HepG2 (cell line): ENCODE results near the gene MUSK. TPM values are rescaled to one million over a fixed set of nuclear protein-coding genes. Genes with fewer than 3 reads are reported as not detected.
A peak's percentile ranks its signal among the peaks of the same experiment; 100 is the strongest.

Experiments
- ATAC-seq: fragments of 200-7000 bp; cut with Tn5 transposase; 3 replicates; pipeline ENCODE4 v1.9.1; 2020; ENCODE audit warnings: mild to moderate bottlenecking, moderate library complexity
- BruUV-seq: library from RNA; stranded (reverse); fragments of 400-500 nt; replicated peaks from 2 replicates; lab custom pipeline; 2021; lab: Mats Ljungman, UMichigan
- CTCF ChIA-PET: fragments of 300-600 bp; formaldehyde crosslinking; extraction: SDS; loops from one replicate; lab custom pipeline; 2021; ENCODE audit warnings: low total read pairs, inconsistent platforms, low intra/inter-chr PET ratio; lab: Yijun Ruan, JAX
- POLR2A ChIA-PET: fragments of 350-600 bp; sonication (Branson Sonifier 250); formaldehyde crosslinking; loops from one replicate; lab custom pipeline; 2020; ENCODE audit warnings: antibody characterized with exemption, inconsistent platforms; lab: Yijun Ruan, JAX
- DNase-seq: peaks from one replicate; pipeline ENCODE4 v3.0.0-alpha.2; 2015; ENCODE audit warnings: low spot score
- FAIRE-seq: peaks from 3 replicates; lab custom pipeline; 2011; peaks lifted over from hg19 to GRCh38; lab: Jason Lieb, UNC
- H2AFZ ChIP-seq: one replicate; pipeline ENCODE4 v1.6.1; 2011; ENCODE audit warnings: low read length, inconsistent platforms
- H3K27ac ChIP-seq: fragments of 300-600 bp; 3 replicates; pipeline ENCODE4 v1.8.0; 2011; ENCODE audit warnings: mixed run types, mild to moderate bottlenecking, mixed read lengths, low read length, inconsistent platforms; ENCODE audit not compliant: insufficient read depth; ENCODE audit errors: extremely low read length
- H3K27me3 ChIP-seq, 2 experiments: fragments of 200-600 bp in 1 of 2; 2 replicates in 1 of 2; 3 replicates in 1 of 2; pipeline versions ENCODE4 v1.6.0 to v1.8.0; 2011; ENCODE audit warnings: low read length in 2 of 2, mild to moderate bottlenecking in 2 of 2, moderate library complexity in 2 of 2, inconsistent platforms in 1 of 2; ENCODE audit not compliant: insufficient read depth in 2 of 2, control insufficient read depth in 1 of 2
- H3K36me3 ChIP-seq, 2 experiments: fragments of 200-600 bp in 1 of 2; replicated peaks in 1 of 2; 2 replicates in 1 of 2; 3 replicates in 1 of 2; pipeline versions ENCODE4 v1.5.1 to v1.8.0; 2011; ENCODE audit warnings: low read length in 2 of 2, inconsistent platforms in 1 of 2; ENCODE audit not compliant: insufficient read depth in 2 of 2, control insufficient read depth in 1 of 2
- H3K4me1 ChIP-seq: 2 replicates; pipeline ENCODE4 v1.5.1; 2012; ENCODE audit warnings: low read length, inconsistent platforms; ENCODE audit not compliant: insufficient read depth
- H3K4me2 ChIP-seq: 2 replicates; pipeline ENCODE4 v1.6.0; 2011; ENCODE audit warnings: low read depth, low read length, inconsistent platforms
- H3K4me3 ChIP-seq, 3 experiments: fragments of 200-600 bp in 1 of 3; sonication (generic), shearing (Covaris generic) in 1 of 3; replicated peaks in 1 of 3; 2 replicates each; pipeline ENCODE4 v1.5.1; 2011 to 2016; ENCODE audit warnings: low read length in 3 of 3, inconsistent platforms in 2 of 3, low read depth in 2 of 3, mild to moderate bottlenecking in 2 of 3, control low read depth in 1 of 3, mixed read lengths in 1 of 3; ENCODE audit not compliant: insufficient read depth in 1 of 3
- H3K79me2 ChIP-seq: one replicate; pipeline ENCODE4 v1.6.1; 2011; ENCODE audit warnings: low read length, inconsistent platforms; ENCODE audit not compliant: insufficient read depth
- H3K9ac ChIP-seq: 2 replicates; pipeline ENCODE4 v1.6.0; 2011; ENCODE audit warnings: mild to moderate bottlenecking, low read depth, low read length, inconsistent platforms; ENCODE audit not compliant: insufficient read depth
- H3K9me3 ChIP-seq: 2 replicates; pipeline ENCODE4 v1.5.1; 2012; ENCODE audit warnings: mild to moderate bottlenecking, low read length
- H4K20me1 ChIP-seq: 2 replicates; pipeline ENCODE4 v1.6.0; 2011; ENCODE audit warnings: inconsistent platforms, mild to moderate bottlenecking, low read length, moderate library complexity; ENCODE audit not compliant: insufficient read depth
- EEA1 ChIP-seq: sonication (generic); formaldehyde crosslinking; IDR thresholded peaks from 2 replicates; pipeline ENCODE4 v1.5.1; 2020; ENCODE audit warnings: mild to moderate bottlenecking, missing genetic modification reagents, borderline replicate concordance
- FLYWCH1 ChIP-seq: sonication (generic); formaldehyde crosslinking; IDR thresholded peaks from 2 replicates; pipeline ENCODE4 v1.8.1; 2023; ENCODE audit warnings: mild to moderate bottlenecking, missing genetic modification reagents
- FOXO1 ChIP-seq: sonication (generic); formaldehyde crosslinking; IDR thresholded peaks from 2 replicates; pipeline ENCODE4 v1.4.0; 2020; ENCODE audit warnings: missing genetic modification reagents
- FOXP4 ChIP-seq: sonication (generic); formaldehyde crosslinking; IDR thresholded peaks from 2 replicates; pipeline ENCODE4 v1.4.0; 2020; ENCODE audit warnings: missing genetic modification reagents
- HNRNPK ChIP-seq: fragments of 200-400 bp; formaldehyde crosslinking; IDR thresholded peaks from 2 replicates; pipeline ENCODE4 v1.6.1; 2018; ENCODE audit warnings: low read length, low read depth, moderate library complexity, mild to moderate bottlenecking; ENCODE audit not compliant: poor library complexity, severe bottlenecking
- LBX2 ChIP-seq: sonication (generic); formaldehyde crosslinking; IDR thresholded peaks from 2 replicates; pipeline ENCODE4 v1.5.0; 2020; ENCODE audit warnings: missing genetic modification reagents, mild to moderate bottlenecking, borderline replicate concordance
- MAFF ChIP-seq: IDR thresholded peaks from 2 replicates; pipeline ENCODE4 v1.6.1; 2011; ENCODE audit warnings: low read depth, low read length, improper control_type of control experiment
- MAFK ChIP-seq, 2 experiments: IDR thresholded peaks in 1 of 2; conservative IDR thresholded peaks in 1 of 2; 2 replicates each; pipeline ENCODE4 v1.6.1; 2011; ENCODE audit warnings: improper control_type of control experiment in 2 of 2, low read length in 2 of 2
- MED13 ChIP-seq: sonication (generic); formaldehyde crosslinking; IDR thresholded peaks from 2 replicates; pipeline ENCODE4 v1.5.0; 2020; ENCODE audit warnings: missing genetic modification reagents
- TMF1 ChIP-seq: sonication (generic); formaldehyde crosslinking; IDR thresholded peaks from 2 replicates; pipeline ENCODE4 v1.8.1; 2022; ENCODE audit warnings: low read depth, missing genetic modification reagents
- YEATS2 ChIP-seq: sonication (generic); formaldehyde crosslinking; IDR thresholded peaks from 2 replicates; pipeline ENCODE4 v1.4.0; 2020; ENCODE audit warnings: missing genetic modification reagents, borderline replicate concordance
- ZFY ChIP-seq: sonication (generic); formaldehyde crosslinking; IDR thresholded peaks from 2 replicates; pipeline ENCODE4 v1.4.0; 2020; ENCODE audit warnings: missing genetic modification reagents
- ZKSCAN8 ChIP-seq: IDR thresholded peaks from 2 replicates; pipeline ENCODE4 v1.6.1; 2016; ENCODE audit warnings: borderline replicate concordance, missing genetic modification reagents, missing compliant biosample characterization
- ZNF121 ChIP-seq: sonication (generic); formaldehyde crosslinking; IDR thresholded peaks from 2 replicates; pipeline ENCODE4 v1.5.0; 2020; ENCODE audit warnings: mild to moderate bottlenecking, missing genetic modification reagents
- ZNF235 ChIP-seq: sonication (generic); formaldehyde crosslinking; IDR thresholded peaks from 2 replicates; pipeline ENCODE4 v1.8.1; 2023; ENCODE audit warnings: mild to moderate bottlenecking, missing genetic modification reagents, borderline replicate concordance
- ZNF33B ChIP-seq: sonication (generic); formaldehyde crosslinking; IDR thresholded peaks from 2 replicates; pipeline ENCODE4 v1.5.1; 2020; ENCODE audit warnings: mild to moderate bottlenecking, missing genetic modification reagents
- ZNF749 ChIP-seq: sonication (generic); formaldehyde crosslinking; IDR thresholded peaks from 2 replicates; pipeline ENCODE4 v1.8.0; 2022; ENCODE audit warnings: mild to moderate bottlenecking, missing genetic modification reagents, moderate library complexity, borderline replicate concordance
- ZSCAN12 ChIP-seq: sonication (generic); formaldehyde crosslinking; IDR thresholded peaks from 2 replicates; pipeline ENCODE4 v1.9.0; 2021; ENCODE audit warnings: mild to moderate bottlenecking, missing genetic modification reagents
- ZSCAN29 ChIP-seq: sonication (generic); formaldehyde crosslinking; conservative IDR thresholded peaks from 2 replicates; pipeline ENCODE4 v1.4.0; 2020; ENCODE audit warnings: mild to moderate bottlenecking, missing genetic modification reagents
- ZSCAN9 ChIP-seq: IDR thresholded peaks from 2 replicates; pipeline ENCODE4 v1.6.1; 2016; ENCODE audit warnings: borderline replicate concordance
- WGBS: methylation state at CpG from one replicate; pipeline ENCODE4 v1.1.6; 2017; ENCODE audit warnings: low lambda C conversion rate; 5-methylcytosine and 5-hydroxymethylcytosine counted together
- in situ Hi-C: cut with HindIII; loops from 2 replicates; pipeline ENCODE4 v1.10.0; 2017; ENCODE audit warnings: low pct_unique_long_range_greater_than_20kb; ENCODE audit not compliant: extremely low pct_ligation_motif_present
- intact Hi-C: fragments of 100-400 bp; cut with micrococcal nuclease; formaldehyde crosslinking; loops from one replicate; pipeline ENCODE4 v1.10.0; 2022; ENCODE audit not compliant: unreplicated experiment
- polyA plus RNA-seq, 8 experiments: library from polyadenylated mRNA; depleted of rRNA in 3 of 8; stranded (reverse) in 7 of 8; unstranded in 1 of 8; fragments of >200 nt; fragmentation: Illumina TruSeq in 4 of 8; extraction: Trizol in 4 of 8; gene quantifications; 2 replicates each; pipeline versions ENCODE4 v1.2.1 to v1.2.3, GENCODE V29; 2011 to 2016; ENCODE audit warnings: low read depth in 4 of 8, missing spikeins in 1 of 8, mixed read lengths in 1 of 8; ENCODE audit not compliant: insufficient read depth in 1 of 8
- total RNA-seq, 5 experiments: library from RNA; depleted of rRNA; stranded (reverse); fragments of >200 nt; fragmentation: Illumina TruSeq; extraction: Trizol; gene quantifications; 2 replicates each; pipeline ENCODE4 v1.2.3, GENCODE V29; 2016; ENCODE audit warnings: low read depth in 1 of 5

Gene MUSK
- total and polyA plus RNA-seq, 2 of the 13 experiments (the other 11 are each of a cell fraction or from before 2014, with no cell fraction given) = not detected

- CTCF ChIA-PET = no interaction called here
Measured at GRCh38 chr9:110801426-110801825, 132.8 kb downstream of the MUSK start.

GRCh38 chr9:110802416-110803035, 133.9 kb downstream of the MUSK start:
- H3K9me3 ChIP-seq = no peaks in the 10 kb centered on the region
- no peak overlapping the region for H3K4me3 ChIP-seq
- FAIRE-seq = no peak
- H3K4me2 ChIP-seq = no peak overlapping the region
- H3K27me3 ChIP-seq = no peaks in the 10 kb centered on the region
- H3K27ac ChIP-seq = no peak overlapping the region
- DNase-seq = no peak
- ATAC-seq = no peak
- in situ Hi-C loops (no loop called here), intact Hi-C loops (no loop called here)
- H3K4me1 ChIP-seq = no peaks in the 10 kb centered on the region
- H4K20me1 ChIP-seq = no peaks in the 10 kb centered on the region
- H2AFZ ChIP-seq = no peak overlapping the region
- BruUV-seq = no TSS peak
- H3K9ac ChIP-seq = no peak overlapping the region
- no peaks in the 10 kb centered on the region for H3K36me3 ChIP-seq
- POLR2A ChIA-PET = no interaction called here
- H3K79me2 ChIP-seq = no peaks in the 10 kb centered on the region
- 1% methylated on average over 6 of the region's 6 CpGs for WGBS
- CTCF ChIA-PET = no interaction called here
- TF ChIP-seq TMF1 (CRISPR knock-in tag) = no peak
- TF ChIP-seq ZSCAN29 (CRISPR knock-in tag) = no peak
- TF ChIP-seq ZSCAN12 (CRISPR knock-in tag) = no peak
- TF ChIP-seq MAFK (conservative IDR thresholded peaks at IDR 0.05 in 1 of 2, IDR thresholded peaks at IDR 0.05 in 1 of 2; ENCODE audit: low read length in 2 of 2) = peak; percentile 82 to 83
- no peak for TF ChIP-seq ZFY (CRISPR knock-in tag)
- TF ChIP-seq ZNF121 = no peak
- no peak for TF ChIP-seq YEATS2 (CRISPR knock-in tag)
- no peak for TF ChIP-seq MED13
- no peak for TF ChIP-seq ZNF33B
- TF ChIP-seq FOXP4 = no peak
- no peak for TF ChIP-seq FLYWCH1
- no peak for TF ChIP-seq ZNF749 (CRISPR knock-in tag)
- peak; percentile 81 for TF ChIP-seq MAFF
- TF ChIP-seq LBX2 (CRISPR knock-in tag) = no peak
- no peak for TF ChIP-seq EEA1 (CRISPR knock-in tag)
- no peak for TF ChIP-seq ZSCAN9 (CRISPR knock-in tag)

More at GRCh38 chr9:110801426-110801825, 132.8 kb downstream of the MUSK start:
- Histone ChIP-seq H3K9me3 (no peaks in the 10 kb centered on the region), H3K4me3 (no peak overlapping the region), H3K79me2 (no peaks in the 10 kb centered on the region), H3K27me3 (no peaks in the 10 kb centered on the region), H3K4me1 (no peaks in the 10 kb centered on the region), H3K27ac (no peak overlapping the region), H2AFZ (no peak overlapping the region), H3K4me2 (no peak overlapping the region), H3K9ac (no peak overlapping the region), H4K20me1 (no peaks in the 10 kb centered on the region), H3K36me3 (no peaks in the 10 kb centered on the region)
- intact Hi-C loops = no loop called here
- TF ChIP-seq ZKSCAN8 (CRISPR knock-in tag) (no peak), HNRNPK (no peak), FOXO1 (no peak), ZNF235 (no peak)
- 0% methylated on average over 1 of the region's 1 CpG for WGBS
- ATAC-seq = no peak
- in situ Hi-C loops = no loop called here
- DNase-seq = no peak
- BruUV-seq = no TSS peak
- POLR2A ChIA-PET = no interaction called here
- FAIRE-seq = no peak
